ENCODE data around the gene HIVEP3.

HIVEP3 gene

GRCh38 chr1:41848216-41848952 lies 70.3 kb downstream of the HIVEP3 start:
- no peak for DNase-seq (ENCODE audit: low spot score)

GRCh38 chr1:41847733-41848132 lies 71.0 kb downstream of the HIVEP3 start:
- no peak for DNase-seq (ENCODE audit: low spot score)

GRCh38 chr1:41846625-41847405 lies 71.9 kb downstream of the HIVEP3 start:
- DNase-seq (ENCODE audit: low spot score): no peak

GRCh38 chr1:41844781-41845272 lies 73.9 kb downstream of the HIVEP3 start:
- DNase-seq (ENCODE audit: low spot score): no peak

- DNase-seq (ENCODE audit: low spot score): no peak
Measured at GRCh38 chr1:41844255-41844654, 74.5 kb downstream of the HIVEP3 start.

- DNase-seq (ENCODE audit: low spot score): no peak
Measured at GRCh38 chr1:41842993-41843755, 75.5 kb downstream of the HIVEP3 start.

- DNase-seq (ENCODE audit: low spot score): no peak
Measured at GRCh38 chr1:41842326-41842725, 76.4 kb downstream of the HIVEP3 start.

- no peak for DNase-seq (ENCODE audit: low spot score)
Measured at GRCh38 chr1:41840592-41841246, 78.0 kb downstream of the HIVEP3 start.

GRCh38 chr1:41838266-41838665 lies 80.5 kb downstream of the HIVEP3 start:
- no peak for DNase-seq (ENCODE audit: low spot score)

GRCh38 chr1:41837691-41838090 lies 81.0 kb downstream of the HIVEP3 start:
- DNase-seq (ENCODE audit: low spot score): no peak

- no peak for DNase-seq (ENCODE audit: low spot score)
Measured at GRCh38 chr1:41835485-41835884, 83.2 kb downstream of the HIVEP3 start.

- no peak for DNase-seq (ENCODE audit: low spot score)
Measured at GRCh38 chr1:41833519-41834000, 85.2 kb downstream of the HIVEP3 start.

GRCh38 chr1:41830726-41831125 lies 88.0 kb downstream of the HIVEP3 start:
- DNase-seq (ENCODE audit: low spot score): no peak

GRCh38 chr1:41827991-41828570 lies 90.6 kb downstream of the HIVEP3 start:
- no peak for DNase-seq (ENCODE audit: low spot score)

GRCh38 chr1:41823471-41823870 lies 95.3 kb downstream of the HIVEP3 start:
- DNase-seq (ENCODE audit: low spot score): peak; percentile 82

GRCh38 chr1:41822866-41823265 lies 95.9 kb downstream of the HIVEP3 start:
- no peak for DNase-seq (ENCODE audit: low spot score)

GRCh38 chr1:41819843-41820242 lies 98.9 kb downstream of the HIVEP3 start:
- DNase-seq (ENCODE audit: low spot score): no peak

GRCh38 chr1:41819069-41819468 lies 99.7 kb downstream of the HIVEP3 start:
- DNase-seq (ENCODE audit: low spot score): no peak

- no peak for DNase-seq (ENCODE audit: low spot score)
Measured at GRCh38 chr1:41816061-41816460, 102.7 kb downstream of the HIVEP3 start.

- DNase-seq (ENCODE audit: low spot score): no peak
Measured at GRCh38 chr1:41813755-41814745, 104.7 kb downstream of the HIVEP3 start.
